K562 (cell line): Measurements from ENCODE around the gene KLHL22. TPM values are rescaled to one million over a fixed set of nuclear protein-coding genes. Genes with fewer than 3 reads are reported as not detected.

ENCODE experiments used
- CREM ChIP-seq: IDR thresholded peaks from 2 replicates; pipeline ENCODE4 v1.6.1; 2014; ENCODE audit warnings: antibody characterized with exemption, low read depth
- GABPB2 ChIP-seq: fragments of 250-450 bp; sonication (Bioruptor Pico); conservative IDR thresholded peaks from 2 replicates; pipeline ENCODE4 v1.5.1; 2021; ENCODE audit warnings: mild to moderate bottlenecking
- GTF2F1 ChIP-seq: IDR thresholded peaks from 2 replicates; pipeline ENCODE4 v1.6.1; 2011; ENCODE audit warnings: low read depth, low read length, improper control_type of control experiment
- KAT7 ChIP-seq: sonication (generic); formaldehyde crosslinking; IDR thresholded peaks from 2 replicates; pipeline ENCODE4 v1.8.0; 2022; ENCODE audit warnings: missing genetic modification reagents, mild to moderate bottlenecking, borderline replicate concordance
- KAT8 ChIP-seq: fragments of 450-650 bp; IDR thresholded peaks from 2 replicates; pipeline ENCODE4 v1.6.1; 2016; ENCODE audit warnings: low read depth, mild to moderate bottlenecking
- KLF13 ChIP-seq: fragments of 450-650 bp; IDR thresholded peaks from 2 replicates; pipeline ENCODE4 v1.6.1; 2016; ENCODE audit warnings: missing genetic modification characterization, low read depth, mild to moderate bottlenecking, missing compliant biosample characterization, moderate library complexity, borderline replicate concordance
- NCOA2 ChIP-seq, 2 experiments: fragments of 450-650 bp; IDR thresholded peaks; 2 replicates each; pipeline ENCODE4 v1.6.1; 2018; ENCODE audit warnings: mild to moderate bottlenecking in 2 of 2, moderate library complexity in 1 of 2; ENCODE audit not compliant: partially characterized antibody in 2 of 2
- NFXL1 ChIP-seq: fragments of 450-650 bp; formaldehyde crosslinking; IDR thresholded peaks from 2 replicates; pipeline ENCODE4 v1.4.0; 2021; ENCODE audit warnings: mild to moderate bottlenecking
- NR2C2 ChIP-seq, 2 experiments: fragments of 200-800 bp in 1 of 2; sonication (Bioruptor generic) in 1 of 2; sonication (generic) in 1 of 2; formaldehyde crosslinking in 1 of 2; IDR thresholded peaks; 2 replicates each; pipeline versions ENCODE4 v1.6.1 to v1.8.0; 2016 to 2022; ENCODE audit warnings: mild to moderate bottlenecking in 1 of 2, missing compliant biosample characterization in 1 of 2, missing genetic modification characterization in 1 of 2, missing genetic modification reagents in 1 of 2
- NR2F6 ChIP-seq: fragments of 450-650 bp; formaldehyde crosslinking; IDR thresholded peaks from 2 replicates; pipeline ENCODE4 v1.4.0; 2020; ENCODE audit warnings: mild to moderate bottlenecking
- POLR3A ChIP-seq: IDR thresholded peaks from 2 replicates; pipeline ENCODE4 v1.6.1; 2011; ENCODE audit warnings: borderline replicate concordance, mild to moderate bottlenecking, moderate library complexity; ENCODE audit not compliant: insufficient read length, insufficient read depth; ENCODE audit errors: extremely low read depth
- SNRNP70 ChIP-seq: fragments of 200-400 bp; formaldehyde crosslinking; optimal IDR thresholded peaks from 2 replicates; pipeline ENCODE3; 2017; ENCODE audit warnings: low read depth, low read length
- SRSF1 ChIP-seq: fragments of 200-400 bp; formaldehyde crosslinking; IDR thresholded peaks from 2 replicates; pipeline ENCODE4 v1.6.1; 2017; ENCODE audit warnings: mild to moderate bottlenecking, low read depth, low read length, moderate library complexity
- TAF1 ChIP-seq: IDR thresholded peaks from 2 replicates; pipeline ENCODE4 v1.6.1; 2011; ENCODE audit warnings: mild to moderate bottlenecking, low read length, moderate library complexity; ENCODE audit not compliant: insufficient read depth, control insufficient read depth, severe bottlenecking; ENCODE audit errors: extremely low read depth
- ZBTB1 ChIP-seq: sonication (generic); formaldehyde crosslinking; IDR thresholded peaks from 2 replicates; pipeline ENCODE4 v1.8.1; 2023; ENCODE audit warnings: missing genetic modification reagents, low read depth, mild to moderate bottlenecking, borderline replicate concordance
- ZFP1 ChIP-seq: fragments of 450-650 bp; formaldehyde crosslinking; IDR thresholded peaks from 2 replicates; pipeline ENCODE4 v1.4.0; 2020; ENCODE audit warnings: mild to moderate bottlenecking, mixed read lengths
- ZNF134 ChIP-seq: fragments of 250-450 bp; sonication (Bioruptor Pico); conservative IDR thresholded peaks from 2 replicates; pipeline ENCODE4 v1.4.0; 2020
- polyA plus RNA-seq, 8 experiments: library from polyadenylated mRNA; depleted of rRNA in 4 of 8; stranded (reverse) in 5 of 8; unstranded in 3 of 8; fragments of >200 nt; fragmentation: Nextera tagmentation in 2 of 8; fragmentation: Illumina TruSeq in 1 of 8; extraction: Ambion mirVana in 2 of 8; extraction: Trizol in 1 of 8; gene quantifications; 2 replicates each; pipeline versions ENCODE4 v1.2.1 to v1.2.3, GENCODE V29; 2011 to 2014; ENCODE audit warnings: inconsistent platforms in 1 of 8, missing spikeins in 1 of 8
- total RNA-seq, 7 experiments: library from RNA; depleted of rRNA in 6 of 7; stranded (reverse); fragments of >200 nt in 6 of 7; fragmentation: Illumina TruSeq in 2 of 7; extraction: Trizol in 2 of 7; gene quantifications; 2 replicates each; pipeline versions ENCODE4 v1.2.1 to v1.2.3, GENCODE V29; 2011 to 2021; ENCODE audit warnings: low replicate concordance in 1 of 7
- TF ChIP-seq, protein P1 (sequence below): sonication (generic); formaldehyde crosslinking; IDR thresholded peaks from 2 replicates; pipeline ENCODE4 v1.9.0; 2022; ENCODE audit warnings: mild to moderate bottlenecking, missing genetic modification reagents
- TF ChIP-seq, protein P2 (sequence below), 2 experiments: fragments of 250-450 bp in 1 of 2; fragments of 450-650 bp in 1 of 2; sonication (Bioruptor Pico) in 1 of 2; IDR thresholded peaks; 2 replicates each; pipeline versions ENCODE4 v1.6.1 to v1.8.0; 2016 to 2021; ENCODE audit warnings: mild to moderate bottlenecking in 2 of 2, moderate library complexity in 2 of 2, missing compliant biosample characterization in 1 of 2, missing genetic modification characterization in 1 of 2
- TF ChIP-seq, protein P3 (sequence below): fragments of 450-650 bp; IDR thresholded peaks from 2 replicates; pipeline ENCODE4 v1.6.1; 2018; ENCODE audit not compliant: partially characterized antibody
- TF ChIP-seq, protein P4 (sequence below): fragments of 450-650 bp; IDR thresholded peaks from 2 replicates; pipeline ENCODE4 v1.6.1; 2016; ENCODE audit warnings: low read depth, mild to moderate bottlenecking, moderate library complexity

KLHL22 gene
- total and polyA plus RNA-seq, 9 of the 15 experiments (the other 6 are each of a cell fraction or from before 2014, with no cell fraction given) = 1.3 to 25.6 (median 15.2) TPM

DNA sequence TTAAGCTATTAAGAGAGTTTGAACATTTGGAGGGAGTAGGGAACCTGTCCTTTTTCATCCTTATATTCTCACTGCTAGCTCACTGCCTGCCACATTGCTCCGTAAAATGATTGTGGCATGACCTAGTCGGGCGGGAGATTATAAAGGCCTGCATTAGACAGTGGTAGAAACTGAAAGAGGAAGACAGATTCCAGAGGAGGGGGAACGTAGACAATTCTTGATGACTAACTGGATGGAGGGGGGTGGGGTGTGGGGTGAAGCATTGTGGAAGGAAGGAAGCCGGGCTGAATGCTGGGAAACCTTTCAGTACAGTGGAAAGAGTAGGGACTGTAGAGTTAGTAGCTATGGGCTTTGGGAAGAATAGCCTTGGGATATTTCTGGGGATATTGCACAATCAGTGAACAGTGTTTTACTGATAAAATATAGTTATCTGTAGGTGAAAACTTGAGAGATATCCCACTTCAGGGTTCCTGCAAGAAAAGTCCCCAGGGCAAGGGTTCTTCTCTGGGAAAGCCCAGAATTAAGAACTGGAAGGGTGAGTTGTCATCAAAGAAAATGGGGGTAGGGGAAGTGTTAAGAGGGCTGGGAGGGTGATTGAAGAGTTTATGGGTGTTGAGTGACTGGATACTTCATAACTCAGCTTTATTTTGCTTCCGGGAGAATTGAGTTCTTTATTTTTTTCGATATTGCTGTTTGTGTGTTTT, 13.9 kb upstream of the KLHL22 start (continued):
- TF ChIP-seq, protein P1, sequence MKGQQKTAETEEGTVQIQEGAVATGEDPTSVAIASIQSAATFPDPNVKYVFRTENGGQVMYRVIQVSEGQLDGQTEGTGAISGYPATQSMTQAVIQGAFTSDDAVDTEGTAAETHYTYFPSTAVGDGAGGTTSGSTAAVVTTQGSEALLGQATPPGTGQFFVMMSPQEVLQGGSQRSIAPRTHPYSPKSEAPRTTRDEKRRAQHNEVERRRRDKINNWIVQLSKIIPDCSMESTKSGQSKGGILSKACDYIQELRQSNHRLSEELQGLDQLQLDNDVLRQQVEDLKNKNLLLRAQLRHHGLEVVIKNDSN = no peak
- TF ChIP-seq ZFP1 (CRISPR knock-in tag) = no peak
- no peak for TF ChIP-seq SRSF1
- TF ChIP-seq, protein P2, sequence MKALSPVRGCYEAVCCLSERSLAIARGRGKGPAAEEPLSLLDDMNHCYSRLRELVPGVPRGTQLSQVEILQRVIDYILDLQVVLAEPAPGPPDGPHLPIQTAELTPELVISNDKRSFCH (CRISPR knock-in tag; IDR thresholded peaks at IDR 0.05) = no peak
- TF ChIP-seq, protein P2 (tag; IDR thresholded peaks at IDR 0.05) = no peak
- TF ChIP-seq, protein P3, sequence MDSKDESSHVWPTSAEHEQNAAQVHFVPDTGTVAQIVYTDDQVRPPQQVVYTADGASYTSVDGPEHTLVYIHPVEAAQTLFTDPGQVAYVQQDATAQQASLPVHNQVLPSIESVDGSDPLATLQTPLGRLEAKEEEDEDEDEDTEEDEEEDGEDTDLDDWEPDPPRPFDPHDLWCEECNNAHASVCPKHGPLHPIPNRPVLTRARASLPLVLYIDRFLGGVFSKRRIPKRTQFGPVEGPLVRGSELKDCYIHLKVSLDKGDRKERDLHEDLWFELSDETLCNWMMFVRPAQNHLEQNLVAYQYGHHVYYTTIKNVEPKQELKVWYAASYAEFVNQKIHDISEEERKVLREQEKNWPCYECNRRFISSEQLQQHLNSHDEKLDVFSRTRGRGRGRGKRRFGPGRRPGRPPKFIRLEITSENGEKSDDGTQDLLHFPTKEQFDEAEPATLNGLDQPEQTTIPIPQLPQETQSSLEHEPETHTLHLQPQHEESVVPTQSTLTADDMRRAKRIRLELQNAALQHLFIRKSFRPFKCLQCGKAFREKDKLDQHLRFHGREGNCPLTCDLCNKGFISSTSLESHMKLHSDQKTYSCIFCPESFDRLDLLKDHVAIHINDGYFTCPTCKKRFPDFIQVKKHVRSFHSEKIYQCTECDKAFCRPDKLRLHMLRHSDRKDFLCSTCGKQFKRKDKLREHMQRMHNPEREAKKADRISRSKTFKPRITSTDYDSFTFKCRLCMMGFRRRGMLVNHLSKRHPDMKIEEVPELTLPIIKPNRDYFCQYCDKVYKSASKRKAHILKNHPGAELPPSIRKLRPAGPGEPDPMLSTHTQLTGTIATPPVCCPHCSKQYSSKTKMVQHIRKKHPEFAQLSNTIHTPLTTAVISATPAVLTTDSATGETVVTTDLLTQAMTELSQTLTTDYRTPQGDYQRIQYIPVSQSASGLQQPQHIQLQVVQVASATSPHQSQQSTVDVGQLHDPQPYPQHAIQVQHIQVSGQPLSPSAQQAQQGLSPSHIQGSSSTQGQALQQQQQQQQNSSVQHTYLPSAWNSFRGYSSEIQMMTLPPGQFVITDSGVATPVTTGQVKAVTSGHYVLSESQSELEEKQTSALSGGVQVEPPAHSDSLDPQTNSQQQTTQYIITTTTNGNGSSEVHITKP = no peak
- no peak for TF ChIP-seq TAF1
- no peak for TF ChIP-seq NCOA2 (IDR thresholded peaks at IDR 0.05; ENCODE audit: partially characterized antibody in 2 of 2)
- TF ChIP-seq KAT7 = no peak
- TF ChIP-seq POLR3A = no peak
- TF ChIP-seq ZNF134 (CRISPR knock-in tag) = no peak
- no peak for TF ChIP-seq CREM
- no peak for TF ChIP-seq KLF13 (tag)
- TF ChIP-seq GABPB2 (CRISPR knock-in tag) = no peak
- TF ChIP-seq, protein P4, sequence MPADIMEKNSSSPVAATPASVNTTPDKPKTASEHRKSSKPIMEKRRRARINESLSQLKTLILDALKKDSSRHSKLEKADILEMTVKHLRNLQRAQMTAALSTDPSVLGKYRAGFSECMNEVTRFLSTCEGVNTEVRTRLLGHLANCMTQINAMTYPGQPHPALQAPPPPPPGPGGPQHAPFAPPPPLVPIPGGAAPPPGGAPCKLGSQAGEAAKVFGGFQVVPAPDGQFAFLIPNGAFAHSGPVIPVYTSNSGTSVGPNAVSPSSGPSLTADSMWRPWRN = no peak
- TF ChIP-seq NFXL1 = no peak
- no peak for TF ChIP-seq ZBTB1 (CRISPR knock-in tag)
- TF ChIP-seq NR2C2 (CRISPR knock-in tag; IDR thresholded peaks at IDR 0.05) = no peak; the same call in 1 of the 2 replicates
- TF ChIP-seq NR2C2 (tag; IDR thresholded peaks at IDR 0.05) = no peak
- TF ChIP-seq NR2F6 (CRISPR knock-in tag) = no peak
- TF ChIP-seq GTF2F1 = no peak
- TF ChIP-seq SNRNP70 = no peak
- no peak for TF ChIP-seq KAT8
